HG03432 (cell line): ENCODE data around the gene DNAJC3.
"Not testable (repeated sequence)": the region's sequence is repeated elsewhere in the genome, so short reads cannot be mapped to it uniquely, and the experiment has no call there.

Source experiments
- ATAC-seq: cut with Tn5 transposase; IDR thresholded peaks from one replicate; pipeline ENCODE4 v1.9.1; 2021; ENCODE audit warnings: mild to moderate bottlenecking, moderate library complexity; ENCODE audit not compliant: unreplicated experiment

Gene DNAJC3

GRCh38 chr13:95667235-95667634 lies 9.7 kb upstream of the DNAJC3 start:
- ATAC-seq: not testable (repeated sequence)

- ATAC-seq: no peak
Observed at GRCh38 chr13:95671597-95671996, 5.3 kb upstream of the DNAJC3 start.

- peak; percentile 15 for ATAC-seq
Observed at GRCh38 chr13:95676105-95676761, 706 bp upstream of the DNAJC3 start.

GRCh38 chr13:95677564-95678266 lies 776 bp downstream of the DNAJC3 start:
- no peak for ATAC-seq

GRCh38 chr13:95678967-95679366 lies 2.0 kb downstream of the DNAJC3 start:
- no peak for ATAC-seq

- no peak for ATAC-seq
Observed at GRCh38 chr13:95679722-95680121, 2.8 kb downstream of the DNAJC3 start.

- no peak for ATAC-seq
Observed at GRCh38 chr13:95684418-95684817, 7.5 kb downstream of the DNAJC3 start.

GRCh38 chr13:95684960-95685359 lies 8.0 kb downstream of the DNAJC3 start:
- ATAC-seq: not testable (repeated sequence)

- ATAC-seq: no peak
Observed at GRCh38 chr13:95689582-95689926, 12.6 kb downstream of the DNAJC3 start.

- not testable (repeated sequence) for ATAC-seq
Observed at GRCh38 chr13:95690986-95691385, 14.0 kb downstream of the DNAJC3 start.

- ATAC-seq: no peak
Observed at GRCh38 chr13:95697052-95697680, 20.2 kb downstream of the DNAJC3 start.

- peak; percentile 47 for ATAC-seq
Observed at GRCh38 chr13:95698047-95698749, 21.3 kb downstream of the DNAJC3 start.

- no peak for ATAC-seq
Observed at GRCh38 chr13:95703576-95703975, 26.6 kb downstream of the DNAJC3 start.

GRCh38 chr13:95704510-95704909 lies 27.6 kb downstream of the DNAJC3 start:
- ATAC-seq: no peak

- ATAC-seq: no peak
Observed at GRCh38 chr13:95706356-95706755, 29.4 kb downstream of the DNAJC3 start.

GRCh38 chr13:95707035-95707434 lies 30.1 kb downstream of the DNAJC3 start:
- peak; percentile 35 for ATAC-seq

- ATAC-seq: peak; percentile 43
Observed at GRCh38 chr13:95707442-95708390, 30.8 kb downstream of the DNAJC3 start.

GRCh38 chr13:95708391-95708774 lies 31.4 kb downstream of the DNAJC3 start:
- peak; percentile 2 for ATAC-seq

- no peak for ATAC-seq
Observed at GRCh38 chr13:95708811-95709500, 32.0 kb downstream of the DNAJC3 start.

- ATAC-seq: no peak
Observed at GRCh38 chr13:95710313-95710712, 33.4 kb downstream of the DNAJC3 start.
